Measurements from ENCODE around the gene C4BPA.

Gene C4BPA

GRCh38 chr1:207188901-207189300 is 84.9 kb downstream of the C4BPA start (continued):
- TF ChIP-seq ZNF513 (tag by site-specific recombination; IDR thresholded peaks at IDR 0.05) (no peak), ZNF155 (tag by site-specific recombination; IDR thresholded peaks at IDR 0.05) (no peak), ZNF473 (tag by site-specific recombination; IDR thresholded peaks at IDR 0.05) (no peak), ZNF202 (tag by site-specific recombination; IDR thresholded peaks at IDR 0.05; ENCODE audit: borderline replicate concordance) (no peak), KLF9 (tag by site-specific recombination; IDR thresholded peaks at IDR 0.05; ENCODE audit: low read depth) (no peak), ZNF792 (tag by site-specific recombination; IDR thresholded peaks at IDR 0.05) (no peak), GLI2 (tag by site-specific recombination; IDR thresholded peaks at IDR 0.05; ENCODE audit: borderline replicate concordance, low read depth) (no peak), ZNF23 (tag by site-specific recombination; IDR thresholded peaks at IDR 0.05; ENCODE audit: borderline replicate concordance) (no peak), ZNF280D (tag by site-specific recombination; IDR thresholded peaks at IDR 0.05) (no peak)

GRCh38 chr1:207191061-207191460 is 87.0 kb downstream of the C4BPA start:
- TF ChIP-seq ZNF335 (tag by site-specific recombination; conservative IDR thresholded peaks at IDR 0.05) (no peak), ZNF18 (tag by site-specific recombination; IDR thresholded peaks at IDR 0.05) (no peak), ZNF600 (tag by site-specific recombination; IDR thresholded peaks at IDR 0.05) (no peak), ZNF707 (tag by site-specific recombination; IDR thresholded peaks at IDR 0.05) (no peak), ZNF660 (tag by site-specific recombination; IDR thresholded peaks at IDR 0.05) (no peak), ZNF280D (tag by site-specific recombination; IDR thresholded peaks at IDR 0.05) (no peak), ZBTB20 (tag by site-specific recombination; IDR thresholded peaks at IDR 0.05) (no peak), ELK4 (IDR thresholded peaks at IDR 0.05; ENCODE audit: borderline replicate concordance, low read depth, low read length) (no peak), ZNF501 (tag by site-specific recombination; IDR thresholded peaks at IDR 0.05) (no peak), ZBTB7A (tag by site-specific recombination; IDR thresholded peaks at IDR 0.05; ENCODE audit: low read depth) (no peak), ZNF488 (tag by site-specific recombination; IDR thresholded peaks at IDR 0.05) (no peak), ZNF157 (tag by site-specific recombination; IDR thresholded peaks at IDR 0.05) (no peak), ZNF174 (tag by site-specific recombination; IDR thresholded peaks at IDR 0.05) (no peak)
- Histone ChIP-seq H3K4me1 (ENCODE audit: control insufficient read depth, insufficient read depth, low read length) (no peaks in the 10 kb centered on the region), H3K27ac (ENCODE audit: extremely low read depth, low read depth, low read length) (no peak overlapping the region), H3K4me3 (ENCODE audit: low read depth, low read length) (no peak overlapping the region), H3K36me3 (ENCODE audit: control insufficient read depth in 2 of 2, insufficient read depth in 1 of 2, low read length in 2 of 2) (no peaks in the 10 kb centered on the region), H3K9me3 (ENCODE audit: control insufficient read depth, insufficient read depth, low read depth, low read length) (no peaks in the 10 kb centered on the region)
- CTCF ChIA-PET = no interaction called here
- POLR2A ChIA-PET = no interaction called here

All from HEK293 (cell line).